Esophagus mucosa (tissue), 1 donor: ENCODE data around the gene MAP3K3. TPM values are rescaled to one million over a fixed set of nuclear protein-coding genes. Genes with fewer than 3 reads are reported as not detected.
A peak's percentile ranks its signal among the peaks of the same experiment; 100 is the strongest.

Source experiments
- ATAC-seq: fragments of 200-7000 bp; cut with Tn5 transposase; one replicate; pipeline ENCODE4 v1.9.1; 2020
- total RNA-seq: library from RNA; stranded (reverse); gene quantifications from one replicate; pipeline ENCODE4 v1.2.4, GENCODE V29; 2023
- donor health status: DM: yes; HTN: yes; CAD: no.

MAP3K3 gene
- 9.2 TPM for total RNA-seq

DNA sequence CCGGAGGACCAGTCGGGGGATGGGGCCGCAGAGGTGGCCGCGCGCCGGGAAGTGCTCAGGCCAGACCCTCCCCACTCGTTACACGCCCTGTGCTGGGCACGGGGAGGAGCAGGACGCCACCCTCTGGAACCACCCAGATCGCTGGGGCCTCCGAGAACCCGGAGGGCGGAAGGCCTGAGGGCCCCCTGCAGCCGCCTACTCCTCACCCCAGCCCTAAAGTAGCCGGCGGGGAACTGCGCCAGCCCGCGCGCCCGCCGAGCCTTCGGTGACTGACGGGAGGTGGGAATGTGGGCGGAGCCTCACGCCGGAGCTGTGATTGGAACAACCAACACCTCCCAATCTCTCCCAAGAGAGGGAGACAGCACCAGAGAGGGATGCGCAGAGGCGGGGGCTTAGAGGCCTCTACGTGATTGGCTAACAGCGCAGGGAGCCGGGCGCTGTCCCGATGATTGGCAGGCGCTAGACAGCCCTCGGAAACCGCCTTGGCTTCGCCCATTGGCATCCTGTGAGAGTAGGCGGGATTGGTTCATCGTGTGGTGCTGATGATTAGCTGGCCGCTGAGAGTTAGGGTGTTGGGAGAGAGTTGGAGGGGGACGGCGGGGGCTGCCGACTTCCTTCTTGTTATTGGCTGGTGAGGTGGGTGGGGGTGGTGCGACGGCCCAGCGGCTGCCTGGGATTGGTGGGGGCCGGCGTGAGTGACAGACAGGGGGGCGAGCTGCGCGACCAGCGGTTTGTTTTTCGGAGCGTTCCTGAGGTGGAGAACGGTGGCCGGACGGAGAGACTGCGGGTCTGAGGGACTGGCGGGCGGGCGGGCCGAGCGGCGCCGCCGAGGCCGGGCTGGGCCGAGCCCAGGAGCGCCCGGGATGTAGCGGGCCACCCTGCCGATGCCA lies at the start of gene MAP3K3:
MAP3K3 (plus strand) TSS at position 734 of the 890 bp plus-strand sequence. CDS start 343 bp downstream, outside the sequence.
- peak; percentile 99 for ATAC-seq

GRCh38 chr17:63573634-63574033 lies 48.6 kb upstream of the MAP3K3 start:
- no peak for ATAC-seq

DNA sequence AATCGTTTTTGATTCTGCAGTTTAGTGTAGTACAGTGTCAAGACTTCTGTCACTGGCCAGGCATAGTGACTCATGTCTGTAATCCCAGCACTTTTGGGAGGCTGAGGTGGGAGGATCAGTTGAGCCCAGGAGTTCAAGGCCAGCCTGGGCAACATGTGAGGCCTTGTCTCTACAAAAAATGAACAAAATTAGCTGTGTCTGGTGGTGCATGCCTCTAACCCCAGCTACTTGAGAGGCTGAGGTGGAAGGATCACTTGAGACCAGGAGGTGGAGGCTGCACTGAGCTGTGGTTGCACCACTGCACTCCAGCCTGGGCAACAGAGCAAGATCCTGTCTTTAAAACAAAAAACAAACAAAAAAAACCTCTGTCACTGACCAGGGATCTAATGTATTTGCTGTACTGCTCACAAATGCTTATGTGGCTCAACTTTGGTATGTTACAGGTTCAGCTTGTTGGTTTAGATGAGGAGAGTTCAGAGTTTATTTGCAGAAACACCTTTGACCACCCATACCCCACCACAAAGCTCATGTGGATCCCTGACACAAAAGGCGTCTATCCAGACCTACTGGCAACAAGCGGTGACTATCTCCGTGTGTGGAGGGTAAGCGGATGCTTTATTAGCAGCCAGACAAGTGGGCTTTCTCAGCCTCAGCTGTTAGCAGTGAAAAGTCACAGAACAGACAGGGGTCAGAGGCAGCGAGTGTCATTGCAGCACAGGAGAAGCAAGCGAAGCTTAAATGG lies 44.0 kb upstream of the MAP3K3 start:
- ATAC-seq: no peak

GRCh38 chr17:63578769-63579111 lies 43.5 kb upstream of the MAP3K3 start:
- ATAC-seq: no peak

DNA sequence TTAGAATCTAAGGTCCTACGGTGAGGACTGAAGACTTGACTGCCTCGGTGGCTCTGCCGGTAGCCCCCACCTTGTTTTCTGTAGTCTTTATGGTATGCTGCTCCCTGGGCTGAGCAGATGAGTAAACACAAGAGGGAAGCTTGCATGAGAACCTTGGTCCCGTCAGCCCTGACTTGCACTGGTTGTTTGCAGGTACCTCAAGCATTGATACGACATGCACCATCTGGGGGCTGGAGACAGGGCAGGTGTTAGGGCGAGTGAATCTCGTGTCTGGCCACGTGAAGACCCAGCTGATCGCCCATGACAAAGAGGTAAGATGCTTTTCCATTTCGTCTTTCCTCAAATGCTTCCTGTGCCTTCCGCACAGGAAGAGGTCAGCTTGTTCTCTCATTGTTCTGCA lies 42.6 kb upstream of the MAP3K3 start:
- ATAC-seq: no peak

DNA sequence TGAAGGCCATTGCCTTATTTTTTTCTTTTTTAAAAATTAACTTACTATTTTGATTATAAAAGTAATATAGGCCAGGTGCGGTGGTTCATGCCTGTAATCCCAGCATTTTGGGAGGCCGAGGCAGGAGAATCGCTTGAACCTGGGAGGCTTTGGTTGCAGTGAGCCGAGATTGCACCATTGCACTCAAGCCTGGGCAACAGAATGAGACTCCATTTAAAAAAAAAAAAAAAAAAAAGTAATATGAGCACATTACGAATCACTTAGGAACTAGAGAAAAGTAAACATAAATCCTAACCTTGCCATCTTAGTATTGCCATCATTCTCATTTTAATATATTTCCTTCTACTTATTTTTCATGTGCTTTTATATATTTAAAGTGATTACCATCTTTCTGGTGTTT lies 34.4 kb upstream of the MAP3K3 start:
- no peak for ATAC-seq

DNA sequence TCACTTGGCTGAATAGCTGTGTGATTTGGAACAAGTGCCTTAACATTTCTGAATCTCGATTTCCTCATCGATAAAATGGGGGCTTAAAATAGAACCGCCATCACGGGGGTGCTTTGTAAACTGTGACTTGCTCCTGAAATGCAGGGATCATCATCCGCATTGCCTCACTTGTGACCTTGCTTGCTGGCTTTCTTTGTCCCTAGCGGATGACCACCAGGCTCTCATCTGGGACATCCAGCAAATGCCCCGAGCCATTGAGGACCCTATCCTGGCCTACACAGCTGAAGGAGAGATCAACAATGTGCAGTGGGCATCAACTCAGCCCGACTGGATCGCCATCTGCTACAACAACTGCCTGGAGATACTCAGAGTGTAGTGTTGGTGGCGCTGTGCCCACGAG lies 33.4 kb upstream of the MAP3K3 start:
- no peak for ATAC-seq

DNA sequence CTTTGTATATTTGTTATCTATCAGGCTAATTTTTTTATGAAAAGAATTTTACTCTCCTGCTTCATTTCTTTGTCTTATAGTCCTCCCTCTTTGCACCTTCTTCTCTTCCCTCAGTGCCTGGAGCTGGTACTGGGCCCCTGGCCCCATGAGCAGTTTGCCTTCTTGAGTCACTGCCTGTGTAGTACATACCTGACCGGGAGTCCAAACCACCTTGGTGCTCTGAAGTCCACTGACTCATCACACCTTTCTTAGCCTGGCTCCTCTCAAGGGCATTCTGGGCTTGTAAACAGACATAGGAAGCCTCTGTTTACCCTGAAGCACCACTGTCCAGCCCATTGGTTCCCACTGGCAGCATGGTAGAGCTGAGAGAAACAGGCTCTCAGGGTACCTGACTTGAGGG lies 32.6 kb upstream of the MAP3K3 start:
- ATAC-seq: no peak

DNA sequence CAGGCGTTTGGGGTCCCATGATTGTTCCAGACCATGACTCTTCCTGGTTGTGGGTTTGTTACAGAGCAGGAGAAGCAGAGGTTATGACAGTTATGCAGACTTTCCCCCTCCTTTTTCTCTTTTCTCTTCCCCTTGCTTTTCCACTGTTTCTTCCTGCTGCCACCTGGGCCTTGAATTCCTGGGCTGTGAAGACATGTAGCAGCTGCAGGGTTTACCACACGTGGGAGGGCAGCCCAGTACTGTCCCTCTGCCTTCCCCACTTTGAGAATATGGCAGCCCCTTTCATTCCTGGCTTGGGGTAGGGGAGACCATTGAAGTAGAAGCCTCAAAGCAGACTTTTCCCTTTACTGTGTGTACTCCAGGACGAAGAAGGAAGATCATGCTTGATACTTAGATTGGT lies 29.4 kb upstream of the MAP3K3 start:
- ATAC-seq: no peak

- ATAC-seq: no peak
Observed at GRCh38 chr17:63595132-63595531, 27.1 kb upstream of the MAP3K3 start.

GRCh38 chr17:63596856-63597586 lies 25.2 kb upstream of the MAP3K3 start:
- ATAC-seq: no peak

- ATAC-seq: no peak
Observed at GRCh38 chr17:63598281-63598680, 23.9 kb upstream of the MAP3K3 start.

- ATAC-seq: peak; percentile 90
Observed at GRCh38 chr17:63600569-63601438, 21.4 kb upstream of the MAP3K3 start, which contains the start of gene TACO1. Gene TACO1, plus strand, starts transcription at chr17:63600895. Its CDS starts 189 bp downstream, at chr17:63601084.

- ATAC-seq: no peak
Observed at GRCh38 chr17:63601439-63602371, 20.5 kb upstream of the MAP3K3 start.

DNA sequence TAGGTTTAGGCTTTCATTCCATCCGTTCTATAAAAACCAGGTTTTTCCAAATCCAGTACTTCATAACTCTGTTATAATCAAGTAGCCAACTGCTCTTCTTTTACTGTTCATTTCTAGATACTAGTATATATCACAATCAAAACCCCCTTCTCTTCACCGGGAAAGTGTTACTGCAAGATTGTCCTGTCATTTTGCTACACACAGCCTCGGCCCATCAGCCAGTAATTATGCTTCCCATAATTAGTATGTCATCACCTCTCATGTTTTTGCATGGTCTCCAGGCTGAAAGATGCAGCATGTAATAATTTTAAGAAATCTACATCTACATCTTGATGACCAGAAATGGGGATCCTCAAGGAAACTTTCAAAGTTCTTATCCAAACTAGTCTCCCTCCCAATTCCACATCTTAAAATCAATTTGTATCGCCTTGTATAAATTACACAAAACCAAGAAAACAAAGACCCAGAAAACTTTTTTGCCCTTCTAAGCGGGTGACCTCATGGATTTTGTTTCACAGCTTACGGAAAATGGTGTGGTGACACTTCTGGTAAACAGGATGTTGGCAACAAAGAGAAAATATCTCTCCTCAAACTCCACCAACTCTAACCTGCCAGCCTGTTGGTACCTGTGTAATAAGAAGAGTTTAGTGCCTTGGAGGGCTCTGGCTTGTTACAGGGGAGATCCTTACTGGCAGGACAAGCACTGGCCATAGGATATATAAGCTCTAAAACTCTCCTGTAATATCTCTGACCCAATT lies 12.2 kb upstream of the MAP3K3 start:
- no peak for ATAC-seq

DNA sequence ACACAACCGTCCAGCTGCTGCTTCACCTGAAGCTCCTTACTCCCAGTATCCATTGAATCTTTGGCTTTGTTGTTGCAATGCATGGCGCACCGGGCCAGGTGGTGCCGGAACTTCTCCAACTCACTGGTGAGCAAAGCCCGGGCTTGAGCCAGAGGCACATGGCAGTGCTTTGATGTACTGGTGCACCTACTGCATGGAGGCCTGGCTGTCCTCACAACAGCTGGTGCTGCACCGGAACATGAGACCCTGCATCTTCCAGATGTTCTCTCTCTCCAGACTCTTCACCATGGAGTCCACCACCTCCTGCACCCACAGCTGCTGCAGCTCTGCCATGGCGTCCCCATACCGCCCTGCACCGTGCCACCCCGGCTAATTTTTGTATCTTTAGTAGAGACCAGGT lies 11.4 kb upstream of the MAP3K3 start:
- ATAC-seq: no peak

DNA sequence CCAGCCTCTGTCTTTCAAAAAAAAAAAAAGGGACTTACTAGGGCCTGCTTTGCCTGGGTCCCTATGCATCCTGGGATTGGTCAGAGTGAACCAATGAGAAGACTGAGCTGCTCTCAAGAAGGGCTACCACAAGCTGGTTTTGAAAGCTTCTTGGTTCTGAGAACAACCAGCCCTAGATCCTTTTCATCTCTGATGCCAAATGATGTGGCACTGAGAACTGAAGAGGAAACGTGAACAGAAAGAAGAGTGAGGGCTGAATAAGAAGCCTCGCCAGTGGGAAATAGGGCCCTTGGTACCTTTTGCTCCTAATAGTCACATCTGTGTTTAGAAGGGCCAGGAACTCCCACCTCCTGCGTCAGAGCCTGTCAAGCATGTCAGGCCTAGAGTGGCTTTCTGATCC lies 10.9 kb upstream of the MAP3K3 start:
- no peak for ATAC-seq

GRCh38 chr17:63613663-63614062 lies 8.6 kb upstream of the MAP3K3 start:
- no peak for ATAC-seq

DNA sequence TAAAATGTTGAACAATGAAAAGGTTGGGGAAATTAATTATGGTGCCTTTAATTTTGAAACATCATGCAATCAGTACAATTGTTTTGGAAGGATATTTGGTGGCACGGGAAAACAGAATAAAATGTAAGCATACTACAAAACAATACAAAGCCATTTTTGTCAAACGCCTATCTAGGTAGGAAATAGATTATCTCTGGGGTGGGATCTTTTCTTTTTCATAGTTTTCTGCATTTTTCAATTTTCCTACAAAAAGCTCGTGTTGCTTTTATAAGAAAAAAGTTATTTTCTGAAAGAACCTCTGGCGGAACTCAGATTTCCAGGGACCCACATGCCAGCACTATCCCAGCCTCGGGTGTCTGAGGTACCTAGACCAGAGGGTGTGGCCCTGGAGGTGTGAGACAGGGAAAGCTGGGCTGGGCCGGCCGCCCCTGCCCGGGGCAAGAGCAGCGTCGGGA lies 961 bp upstream of the MAP3K3 start:
- ATAC-seq: peak; percentile 31
